Esophagus squamous epithelium (tissue), 4 donors: ENCODE data around the gene FAM20A.

Experiments used
- CTCF ChIP-seq, 6 experiments: fragments of 450-650 bp in 4 of 6; fragments of 200-600 bp in 2 of 6; sonication (generic) in 2 of 6; IDR thresholded peaks; one replicate each; pipeline ENCODE4 v1.5.1; 2016 to 2019; ENCODE audit warnings: antibody characterized with exemption in 6 of 6, mild to moderate bottlenecking in 4 of 6, moderate library complexity in 4 of 6
- POLR2A ChIP-seq, 4 donors: fragments of 450-650 bp; IDR thresholded peaks; one replicate each; pipeline ENCODE4 v1.6.1; 2017; ENCODE audit warnings: antibody characterized with exemption in 4 of 4, mild to moderate bottlenecking in 4 of 4, moderate library complexity in 3 of 4

- TF ChIP-seq CTCF (IDR thresholded peaks at IDR 0.05) (no peak), POLR2A (IDR thresholded peaks at IDR 0.05) (no peak)
These were observed 95.2 kb downstream of the FAM20A start for GRCh38 chr17:68505951-68506350.
